RWPE2 (cell line): Measurements from ENCODE around the gene ALCAM.

Source experiments
- ATAC-seq: fragments of 200-7000 bp; cut with Tn5 transposase; 3 replicates; pipeline ENCODE4 v1.9.1; 2021; ENCODE audit warnings: low read depth
- DNase-seq: peaks from one replicate; pipeline ENCODE4 v3.0.0-alpha.2; 2020; ENCODE audit warnings: low spot score
- H3K27ac ChIP-seq: fragments of 450-650 bp; 2 replicates; pipeline ENCODE4 v1.5.1; 2017; ENCODE audit warnings: mild to moderate bottlenecking; ENCODE audit not compliant: poor library complexity, severe bottlenecking
- H3K27me3 ChIP-seq: fragments of 250-450 bp; sonication (Bioruptor Pico); 2 replicates; pipeline ENCODE4 v1.5.1; 2021; ENCODE audit warnings: mild to moderate bottlenecking, moderate library complexity; ENCODE audit not compliant: insufficient read depth, poor library complexity, severe bottlenecking
- H3K36me3 ChIP-seq: fragments of 250-450 bp; sonication (Bioruptor Pico); 2 replicates; pipeline ENCODE4 v1.5.1; 2020; ENCODE audit warnings: low read depth, mild to moderate bottlenecking, moderate library complexity
- H3K4me1 ChIP-seq: fragments of 250-450 bp; sonication (Bioruptor Pico); 2 replicates; pipeline ENCODE4 v1.5.1; 2021; ENCODE audit warnings: mild to moderate bottlenecking, moderate library complexity; ENCODE audit not compliant: insufficient read depth, poor library complexity, severe bottlenecking
- H3K4me3 ChIP-seq: fragments of 250-450 bp; sonication (Bioruptor Pico); 2 replicates; pipeline ENCODE4 v1.5.1; 2021; ENCODE audit warnings: mild to moderate bottlenecking, moderate library complexity; ENCODE audit not compliant: severe bottlenecking
- H3K9me3 ChIP-seq: fragments of 250-450 bp; sonication (Bioruptor Pico); 2 replicates; pipeline ENCODE4 v1.5.1; 2021; ENCODE audit warnings: mild to moderate bottlenecking, moderate library complexity; ENCODE audit not compliant: severe bottlenecking
- CTCF ChIP-seq: fragments of 450-650 bp; IDR thresholded peaks from one replicate; pipeline ENCODE4 v1.5.1; 2017; ENCODE audit warnings: mild to moderate bottlenecking, moderate library complexity; ENCODE audit not compliant: poor library complexity, severe bottlenecking

Gene ALCAM

GRCh38 chr3:105490045-105490444 is 123.3 kb downstream of the ALCAM start:
- ATAC-seq (no peak), DNase-seq (no peak)
- TF ChIP-seq CTCF, result no peak
- Histone ChIP-seq H3K36me3 (no peaks in the 10 kb centered on the region), H3K4me3 (no peak overlapping the region), H3K27me3 (no peaks in the 10 kb centered on the region), H3K4me1 (no peaks in the 10 kb centered on the region), H3K27ac (no peak overlapping the region), H3K9me3 (no peaks in the 10 kb centered on the region)

- ATAC-seq (no peak), DNase-seq (no peak)
- Histone ChIP-seq H3K27ac (no peak overlapping the region), H3K4me1 (no peaks in the 10 kb centered on the region), H3K4me3 (no peak overlapping the region), H3K9me3 (no peaks in the 10 kb centered on the region), H3K36me3 (no peaks in the 10 kb centered on the region), H3K27me3 (no peaks in the 10 kb centered on the region)
- no peak for TF ChIP-seq CTCF
Observed at GRCh38 chr3:105493305-105493892, 126.7 kb downstream of the ALCAM start.

GRCh38 chr3:105495021-105495420 is 128.3 kb downstream of the ALCAM start:
- TF ChIP-seq CTCF, result no peak
- Histone ChIP-seq H3K36me3 (no peaks in the 10 kb centered on the region), H3K9me3 (no peaks in the 10 kb centered on the region), H3K27ac (no peak overlapping the region), H3K4me3 (no peak overlapping the region), H3K4me1 (no peaks in the 10 kb centered on the region), H3K27me3 (no peaks in the 10 kb centered on the region)
- ATAC-seq (no peak), DNase-seq (no peak)

GRCh38 chr3:105496343-105496742 is 129.6 kb downstream of the ALCAM start:
- Histone ChIP-seq H3K27ac (no peak overlapping the region), H3K4me3 (no peak overlapping the region), H3K4me1 (no peaks in the 10 kb centered on the region), H3K9me3 (no peaks in the 10 kb centered on the region), H3K36me3 (no peaks in the 10 kb centered on the region), H3K27me3 (no peaks in the 10 kb centered on the region)
- DNase-seq (no peak), ATAC-seq (no peak)
- TF ChIP-seq CTCF, result no peak

GRCh38 chr3:105497386-105497785 is 130.7 kb downstream of the ALCAM start:
- ATAC-seq, result no peak
- H3K27me3 ChIP-seq, result no peaks in the 10 kb centered on the region
- no peak overlapping the region for H3K27ac ChIP-seq
- no peaks in the 10 kb centered on the region for H3K36me3 ChIP-seq
- H3K4me1 ChIP-seq, result no peaks in the 10 kb centered on the region
- TF ChIP-seq CTCF, result no peak
- no peaks in the 10 kb centered on the region for H3K9me3 ChIP-seq
- no peak overlapping the region for H3K4me3 ChIP-seq
- no peak for DNase-seq
